Right renal cortex interstitium (tissue), 3 donors: ENCODE results near the gene CARMIL3. TPM values are rescaled to one million over a fixed set of nuclear protein-coding genes. Genes with fewer than 3 reads are reported as not detected.
A peak's percentile ranks its signal among the peaks of the same experiment; 100 is the strongest.

Experiments
- DNase-seq, 3 donors: peaks; one replicate each; pipeline ENCODE4 v3.0.0-alpha.2; 2013; ENCODE audit warnings: low read depth in 3 of 3, low spot score in 2 of 3
- polyA plus RNA-seq, 3 donors: library from polyadenylated mRNA; unstranded; fragments of 120-200 nt; gene quantifications; one replicate each; pipeline ENCODE4 v1.2.1, GENCODE V29; 2013; ENCODE audit not compliant: insufficient read length in 3 of 3

Gene CARMIL3
- polyA plus RNA-seq, 3 donors, result 1.0 to 2.0 (median 1.4) TPM

GRCh38 chr14:24074625-24075484 lies 23.0 kb downstream of the CARMIL3 start:
- no peak for DNase-seq

GRCh38 chr14:24075485-24076301 lies 23.9 kb downstream of the CARMIL3 start:
- no peak for DNase-seq

- no peak for DNase-seq
Measured at GRCh38 chr14:24076302-24076601, 24.4 kb downstream of the CARMIL3 start.

- no peak for DNase-seq
Measured at GRCh38 chr14:24077086-24077485, 25.3 kb downstream of the CARMIL3 start.

GRCh38 chr14:24078146-24078545 lies 26.3 kb downstream of the CARMIL3 start:
- no peak for DNase-seq

- DNase-seq, result no peak
Measured at GRCh38 chr14:24079491-24080141, 27.8 kb downstream of the CARMIL3 start.

DNA sequence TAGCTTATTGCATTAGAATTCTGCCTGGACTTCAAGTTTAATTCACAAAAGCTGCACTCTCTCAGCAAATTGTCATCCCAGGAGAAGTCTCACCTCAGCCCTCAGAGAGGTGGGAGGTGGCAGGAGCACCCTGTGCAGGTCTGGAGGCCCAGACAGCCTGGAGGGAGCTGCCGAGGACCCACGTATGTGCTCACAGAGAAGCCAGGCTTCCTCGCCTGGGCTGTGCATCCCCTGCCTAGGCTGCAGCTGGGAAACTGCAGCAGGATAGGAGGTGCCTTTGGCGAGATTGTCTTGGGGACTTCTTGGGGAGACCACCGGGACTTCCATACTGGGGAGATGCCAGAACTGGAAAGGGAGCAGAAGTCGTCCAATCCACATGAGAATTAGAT lies 28.3 kb downstream of the CARMIL3 start:
- no peak for DNase-seq

GRCh38 chr14:24080888-24081738 lies 29.3 kb downstream of the CARMIL3 start:
- DNase-seq, result peak in 1 of 3 donors; percentile 30

GRCh38 chr14:24081739-24082211 lies 30.0 kb downstream of the CARMIL3 start:
- no peak for DNase-seq

DNA sequence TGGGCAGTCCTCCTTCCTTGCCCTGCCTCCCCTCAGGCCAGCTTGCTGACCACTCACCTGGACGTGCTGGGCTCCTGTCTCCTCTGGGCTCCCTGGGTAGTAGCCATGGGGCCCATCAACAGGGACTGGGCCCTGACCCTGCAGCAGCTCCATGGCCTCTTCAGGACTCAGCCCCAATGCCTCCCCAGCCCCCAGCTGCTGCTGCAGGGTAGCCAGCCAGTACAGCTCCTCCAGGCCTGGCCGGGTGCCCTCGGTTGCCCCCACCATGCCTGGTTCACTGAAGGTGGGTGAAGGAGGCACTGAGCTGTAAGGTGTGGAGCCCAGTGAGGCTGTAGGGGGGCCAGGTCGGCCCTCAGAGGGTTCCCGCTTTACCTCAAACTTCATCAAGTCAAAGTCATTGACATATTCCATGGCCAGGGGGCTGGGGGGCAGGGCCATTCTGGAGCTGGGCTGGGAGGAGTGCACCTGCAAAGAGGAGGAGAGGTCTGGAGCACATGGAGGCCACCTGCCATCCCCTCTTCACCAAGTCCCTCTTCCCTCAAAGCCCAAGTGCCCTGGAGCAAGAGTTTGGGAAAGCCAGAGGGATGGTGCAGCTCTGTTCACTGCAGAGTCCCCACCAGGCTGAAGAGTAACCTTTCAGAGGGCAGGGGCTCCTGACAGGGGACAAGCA lies 30.7 kb downstream of the CARMIL3 start:
- no peak for DNase-seq

DNA sequence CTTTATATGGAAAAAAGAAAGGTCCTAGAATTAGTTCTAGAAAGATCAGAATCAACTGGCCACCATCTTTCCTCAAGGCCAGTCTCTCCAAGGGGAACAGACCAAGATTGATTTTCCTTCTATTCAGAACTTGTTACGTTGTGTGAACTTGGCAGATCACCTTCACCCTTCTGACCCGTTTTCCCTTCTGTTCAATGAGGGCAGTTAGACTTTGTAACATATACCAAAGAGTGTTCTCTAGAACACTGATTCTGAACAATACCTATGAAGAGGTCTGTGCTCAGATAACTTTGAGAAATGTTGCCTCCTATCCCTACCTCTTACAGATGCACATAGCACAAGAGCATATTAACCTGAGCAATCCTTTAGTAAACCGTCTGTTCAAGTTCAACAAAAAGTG lies 31.7 kb downstream of the CARMIL3 start:
- no peak for DNase-seq

DNA sequence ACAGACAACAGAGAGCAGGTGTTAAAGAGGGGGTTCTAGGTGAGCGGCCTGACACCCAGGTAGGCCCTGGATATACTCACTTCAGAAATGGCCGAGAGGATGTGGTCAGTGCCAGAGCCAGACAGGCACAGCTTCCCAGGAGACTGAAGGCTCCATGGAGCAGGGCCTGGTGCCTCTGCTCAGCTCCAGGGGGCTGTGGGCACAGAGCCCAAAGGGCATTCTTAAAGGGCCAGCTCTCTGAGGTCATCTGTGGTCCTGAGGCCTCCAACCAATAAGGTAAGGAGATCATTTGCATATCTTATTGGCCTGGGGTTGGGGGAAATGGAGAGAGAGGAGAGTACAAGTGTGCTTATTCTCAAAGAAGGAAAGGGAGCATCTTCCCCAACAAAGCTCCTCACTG lies 32.6 kb downstream of the CARMIL3 start:
- no peak for DNase-seq

DNA sequence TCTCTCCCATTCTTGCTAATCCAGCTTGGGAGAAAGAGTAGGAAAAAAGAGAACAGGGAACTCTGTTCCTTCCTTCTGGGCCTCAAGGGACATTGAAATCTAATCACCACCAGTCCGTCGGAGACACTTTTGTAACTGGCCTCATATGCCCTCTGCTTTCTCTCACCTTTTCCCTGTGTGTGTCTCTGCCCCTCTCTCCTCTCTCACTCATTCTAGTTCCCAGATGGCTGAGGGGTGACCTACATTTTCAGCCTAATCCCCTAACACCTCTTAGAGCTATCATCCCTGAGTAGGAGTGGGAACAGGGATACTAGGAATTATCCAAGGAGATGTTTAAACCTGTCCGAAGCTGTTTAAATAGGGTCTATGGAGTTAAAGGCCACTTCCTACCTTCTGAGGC lies 33.4 kb downstream of the CARMIL3 start:
- DNase-seq, result no peak

GRCh38 chr14:24086193-24086955 lies 34.6 kb downstream of the CARMIL3 start:
- DNase-seq, result no peak

GRCh38 chr14:24087004-24087403 lies 35.2 kb downstream of the CARMIL3 start:
- no peak for DNase-seq

- DNase-seq, result no peak
Measured at GRCh38 chr14:24088095-24088494, 36.3 kb downstream of the CARMIL3 start.

- DNase-seq, result no peak
Measured at GRCh38 chr14:24089890-24090289, 38.1 kb downstream of the CARMIL3 start.

DNA sequence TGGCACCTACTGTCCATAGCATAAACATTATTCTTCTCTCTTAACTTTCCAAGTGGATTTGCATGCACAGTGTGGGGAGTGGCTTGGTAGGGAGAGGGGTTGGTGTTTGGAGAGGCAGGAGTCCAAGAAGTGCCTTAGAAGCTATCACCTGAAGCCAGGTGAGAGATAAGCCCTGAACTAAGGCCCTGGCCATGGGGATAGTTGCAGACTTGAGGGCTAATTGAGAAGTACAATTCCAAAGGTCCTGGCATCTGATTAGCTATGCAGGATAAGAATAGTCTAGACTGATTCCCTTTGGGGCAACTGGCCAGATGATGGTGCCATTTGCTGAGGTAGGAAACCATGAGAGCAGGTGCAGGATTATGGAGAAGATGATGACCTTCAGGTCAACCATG lies 40.3 kb downstream of the CARMIL3 start:
- no peak for DNase-seq

DNA sequence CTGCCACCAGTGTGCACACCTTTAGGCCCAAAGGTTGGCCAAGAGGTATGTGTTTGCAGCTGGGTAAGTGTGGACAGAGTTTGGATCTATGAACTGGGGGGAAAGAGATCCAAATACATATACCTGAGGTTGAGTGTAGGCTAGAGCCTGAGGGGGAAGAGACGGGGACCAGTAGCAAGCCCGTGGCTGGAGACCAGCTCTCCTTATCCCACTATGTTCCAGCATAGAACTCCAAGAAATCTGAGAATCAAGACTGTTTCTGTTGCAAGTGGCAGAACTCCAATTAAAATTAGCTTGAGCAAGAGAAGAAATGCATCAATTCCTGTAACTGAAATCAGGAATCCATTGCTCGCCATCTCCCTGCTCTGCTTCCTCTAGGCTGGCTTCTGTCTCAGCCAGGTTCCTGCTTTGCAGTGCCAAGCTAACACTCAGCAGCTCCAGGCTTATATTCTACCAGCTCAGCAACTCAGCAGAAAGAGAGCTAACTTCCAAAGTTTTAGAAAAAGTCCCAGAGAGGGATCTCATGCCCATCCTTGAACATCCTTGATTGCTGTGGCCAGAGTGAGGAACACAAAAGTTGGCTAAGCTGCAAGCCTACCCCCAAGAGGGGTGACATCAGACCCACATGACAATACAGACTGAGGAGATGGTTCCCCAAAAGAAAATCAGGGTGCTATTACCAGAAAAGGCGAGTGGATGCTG lies 40.8 kb downstream of the CARMIL3 start:
- DNase-seq, result no peak
